Caco-2 (cell line): ENCODE measurements around the gene TMEM132E. TPM values are rescaled to one million over a fixed set of nuclear protein-coding genes. Genes with fewer than 3 reads are reported as not detected.

Source experiments
- BruUV-seq: library from RNA; stranded (reverse); fragments of 400-500 nt; replicated peaks from 2 replicates; lab custom pipeline; 2021; lab: Mats Ljungman, UMichigan
- CTCF ChIA-PET: fragments of 300-600 bp; sonication (Branson Sonifier 250); formaldehyde crosslinking; loops from one replicate; lab custom pipeline; 2022; ENCODE audit warnings: antibody characterized with exemption; lab: Charles Lee
- POLR2A ChIA-PET: fragments of 300-600 bp; sonication (Branson Sonifier 250); formaldehyde crosslinking; loops from one replicate; lab custom pipeline; 2022; ENCODE audit warnings: antibody characterized with exemption; lab: Charles Lee
- DNase-seq, 2 experiments: peaks; one replicate each; pipeline versions ENCODE4 v3.0.0 to v3.0.0-alpha.2; 2020 to 2022
- H3K27me3 ChIP-seq: replicated peaks from 2 replicates; pipeline ENCODE4 v1.6.0; 2011; ENCODE audit warnings: low read length; ENCODE audit not compliant: control insufficient read depth, insufficient read depth
- H3K36me3 ChIP-seq: 2 replicates; pipeline ENCODE4 v1.5.1; 2011; ENCODE audit warnings: low read length; ENCODE audit not compliant: control insufficient read depth, insufficient read depth
- H3K4me1 ChIP-seq: fragments of 250-450 bp; sonication (Bioruptor Pico); 2 replicates; pipeline ENCODE4 v1.5.1; 2020; ENCODE audit warnings: mild to moderate bottlenecking
- H3K4me3 ChIP-seq: 2 replicates; pipeline ENCODE4 v1.5.1; 2011; ENCODE audit warnings: low read depth, mild to moderate bottlenecking, control low read depth, low read length
- H3K9me3 ChIP-seq: fragments of 250-450 bp; sonication (Bioruptor Pico); 2 replicates; pipeline ENCODE4 v1.5.1; 2020; ENCODE audit warnings: mild to moderate bottlenecking, moderate library complexity
- H3K27ac Mint-ChIP-seq: one replicate; pipeline ENCODE4 v1.8.0; 2022; ENCODE audit warnings: mixed read lengths; ENCODE audit not compliant: unreplicated experiment
- H3K27me3 Mint-ChIP-seq: one replicate; pipeline ENCODE4 v1.8.0; 2022; ENCODE audit warnings: mixed read lengths; ENCODE audit not compliant: insufficient read depth, unreplicated experiment
- H3K36me3 Mint-ChIP-seq: one replicate; pipeline ENCODE4 v1.8.0; 2022; ENCODE audit warnings: mild to moderate bottlenecking, mixed read lengths; ENCODE audit not compliant: insufficient read depth, unreplicated experiment
- H3K4me1 Mint-ChIP-seq: one replicate; pipeline ENCODE4 v1.8.0; 2022; ENCODE audit warnings: low read depth, mixed read lengths; ENCODE audit not compliant: unreplicated experiment
- H3K4me3 Mint-ChIP-seq: one replicate; pipeline ENCODE4 v1.8.0; 2022; ENCODE audit warnings: mild to moderate bottlenecking, moderate library complexity, mixed read lengths; ENCODE audit not compliant: unreplicated experiment
- H3K9me3 Mint-ChIP-seq: one replicate; pipeline ENCODE4 v1.8.0; 2022; ENCODE audit warnings: mixed read lengths; ENCODE audit not compliant: unreplicated experiment
- intact Hi-C: fragments of 100-400 bp; cut with micrococcal nuclease; formaldehyde crosslinking; loops from one replicate; pipeline ENCODE4 v1.10.0; 2022; ENCODE audit not compliant: unreplicated experiment
- total RNA-seq: library from RNA; stranded (reverse); gene quantifications from 2 replicates; pipeline ENCODE4 v1.2.3, GENCODE V29; 2022
- TF ChIP-seq, protein P1 (sequence below), 2 experiments: fragments of 200-600 bp in 1 of 2; IDR thresholded peaks; 1 replicate in 1 of 2; 2 replicates in 1 of 2; pipeline versions ENCODE4 v1.5.1 to v1.8.0; 2011 to 2022; ENCODE audit warnings: antibody characterized with exemption in 1 of 2, control low read depth in 1 of 2, inconsistent platforms in 1 of 2, low read depth in 1 of 2, low read length in 1 of 2, mild to moderate bottlenecking in 1 of 2, moderate library complexity in 1 of 2; ENCODE audit not compliant: insufficient read depth in 1 of 2, severe bottlenecking in 1 of 2, unreplicated experiment in 1 of 2

Gene TMEM132E
- total RNA-seq, 1 experiment from 2014 or later, result 0.07 TPM

GRCh38 chr17:34610506-34610905, 31.1 kb downstream of the TMEM132E start:
- ChIA-PET POLR2A (no interaction called here), CTCF (no interaction called here)
- H3K4me1 Mint-ChIP-seq, result peaks cover 6% of the 10 kb centered on the region
- Histone ChIP-seq H3K9me3 (no peaks in the 10 kb centered on the region), H3K4me3 (no peak overlapping the region), H3K27me3 (no peaks in the 10 kb centered on the region), H3K4me1 (no peaks in the 10 kb centered on the region), H3K36me3 (no peaks in the 10 kb centered on the region)
- H3K36me3 Mint-ChIP-seq, result no peaks in the 10 kb centered on the region
- H3K27me3 Mint-ChIP-seq, result peaks cover 17% of the 10 kb centered on the region
- TF ChIP-seq, protein P1, sequence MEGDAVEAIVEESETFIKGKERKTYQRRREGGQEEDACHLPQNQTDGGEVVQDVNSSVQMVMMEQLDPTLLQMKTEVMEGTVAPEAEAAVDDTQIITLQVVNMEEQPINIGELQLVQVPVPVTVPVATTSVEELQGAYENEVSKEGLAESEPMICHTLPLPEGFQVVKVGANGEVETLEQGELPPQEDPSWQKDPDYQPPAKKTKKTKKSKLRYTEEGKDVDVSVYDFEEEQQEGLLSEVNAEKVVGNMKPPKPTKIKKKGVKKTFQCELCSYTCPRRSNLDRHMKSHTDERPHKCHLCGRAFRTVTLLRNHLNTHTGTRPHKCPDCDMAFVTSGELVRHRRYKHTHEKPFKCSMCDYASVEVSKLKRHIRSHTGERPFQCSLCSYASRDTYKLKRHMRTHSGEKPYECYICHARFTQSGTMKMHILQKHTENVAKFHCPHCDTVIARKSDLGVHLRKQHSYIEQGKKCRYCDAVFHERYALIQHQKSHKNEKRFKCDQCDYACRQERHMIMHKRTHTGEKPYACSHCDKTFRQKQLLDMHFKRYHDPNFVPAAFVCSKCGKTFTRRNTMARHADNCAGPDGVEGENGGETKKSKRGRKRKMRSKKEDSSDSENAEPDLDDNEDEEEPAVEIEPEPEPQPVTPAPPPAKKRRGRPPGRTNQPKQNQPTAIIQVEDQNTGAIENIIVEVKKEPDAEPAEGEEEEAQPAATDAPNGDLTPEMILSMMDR (IDR thresholded peaks at IDR 0.05; ENCODE audit: insufficient read depth in 1 of 2, low read depth in 1 of 2, low read length in 1 of 2, severe bottlenecking in 1 of 2, unreplicated experiment in 1 of 2), result no peak
- H3K27ac Mint-ChIP-seq, result no peak overlapping the region
- intact Hi-C loops, result no loop called here
- BruUV-seq, result no TSS peak
- no peaks in the 10 kb centered on the region for H3K9me3 Mint-ChIP-seq
- no peak for DNase-seq
- no peak overlapping the region for H3K4me3 Mint-ChIP-seq

GRCh38 chr17:34613064-34614019, 34.0 kb downstream of the TMEM132E start:
- no peaks in the 10 kb centered on the region for H3K9me3 ChIP-seq
- Mint-ChIP-seq H3K27me3 (peaks cover 17% of the 10 kb centered on the region), H3K27ac (no peak overlapping the region), H3K36me3 (no peaks in the 10 kb centered on the region), H3K4me3 (no peak overlapping the region), H3K4me1 (peaks cover 6% of the 10 kb centered on the region), H3K9me3 (no peaks in the 10 kb centered on the region)
- H3K4me1 ChIP-seq, result no peaks in the 10 kb centered on the region
- DNase-seq, result no peak
- no peak overlapping the region for H3K4me3 ChIP-seq
- ChIA-PET POLR2A (no interaction called here), CTCF (no interaction called here)
- no TSS peak for BruUV-seq
- no peaks in the 10 kb centered on the region for H3K36me3 ChIP-seq
- TF ChIP-seq, protein P1 (IDR thresholded peaks at IDR 0.05; ENCODE audit: insufficient read depth in 1 of 2, low read depth in 1 of 2, low read length in 1 of 2, severe bottlenecking in 1 of 2, unreplicated experiment in 1 of 2), result no peak
- H3K27me3 ChIP-seq, result no peaks in the 10 kb centered on the region
- intact Hi-C loops, result no loop called here

GRCh38 chr17:34614698-34615097, 35.3 kb downstream of the TMEM132E start:
- TF ChIP-seq, protein P1 (IDR thresholded peaks at IDR 0.05; ENCODE audit: insufficient read depth in 1 of 2, low read depth in 1 of 2, low read length in 1 of 2, severe bottlenecking in 1 of 2, unreplicated experiment in 1 of 2), result no peak
- Mint-ChIP-seq H3K4me3 (no peak overlapping the region), H3K4me1 (peaks cover 6% of the 10 kb centered on the region), H3K27ac (no peak overlapping the region), H3K36me3 (no peaks in the 10 kb centered on the region), H3K27me3 (peaks cover 13% of the 10 kb centered on the region), H3K9me3 (no peaks in the 10 kb centered on the region)
- intact Hi-C loops, result no loop called here
- no TSS peak for BruUV-seq
- Histone ChIP-seq H3K9me3 (no peaks in the 10 kb centered on the region), H3K4me3 (no peak overlapping the region), H3K27me3 (no peaks in the 10 kb centered on the region), H3K36me3 (no peaks in the 10 kb centered on the region), H3K4me1 (no peaks in the 10 kb centered on the region)
- POLR2A ChIA-PET, result no interaction called here
- CTCF ChIA-PET, result no interaction called here
- no peak for DNase-seq
